Neural cell (in vitro differentiated cells): ENCODE data around the gene NBR1.

Source experiments
- EZH2 ChIP-seq: fragments of 200-600, 300-800 bp; shearing (Covaris generic), sonication (generic); IDR thresholded peaks from 2 replicates; pipeline ENCODE4 v1.6.1; 2014; ENCODE audit warnings: antibody characterized with exemption, low read length, borderline replicate concordance, mild to moderate bottlenecking; ENCODE audit not compliant: insufficient read depth, poor library complexity, severe bottlenecking
- POLR2AphosphoS5 ChIP-seq: IDR thresholded peaks from 2 replicates; pipeline ENCODE4 v1.6.1; 2012
- SMC3 ChIP-seq: fragments of 450-650 bp; conservative IDR thresholded peaks from 2 replicates; pipeline ENCODE4 v1.6.1; 2014; ENCODE audit warnings: antibody characterized with exemption, mild to moderate bottlenecking, moderate library complexity; ENCODE audit not compliant: poor library complexity
- TAF1 ChIP-seq: IDR thresholded peaks from 2 replicates; pipeline ENCODE4 v1.6.1; 2012; ENCODE audit warnings: low read depth
- TF ChIP-seq, protein P1 (sequence below): fragments of 450-650 bp; IDR thresholded peaks from 2 replicates; pipeline ENCODE4 v1.5.1; 2014; ENCODE audit warnings: antibody characterized with exemption, mild to moderate bottlenecking, moderate library complexity; ENCODE audit not compliant: poor library complexity, severe bottlenecking

DNA sequence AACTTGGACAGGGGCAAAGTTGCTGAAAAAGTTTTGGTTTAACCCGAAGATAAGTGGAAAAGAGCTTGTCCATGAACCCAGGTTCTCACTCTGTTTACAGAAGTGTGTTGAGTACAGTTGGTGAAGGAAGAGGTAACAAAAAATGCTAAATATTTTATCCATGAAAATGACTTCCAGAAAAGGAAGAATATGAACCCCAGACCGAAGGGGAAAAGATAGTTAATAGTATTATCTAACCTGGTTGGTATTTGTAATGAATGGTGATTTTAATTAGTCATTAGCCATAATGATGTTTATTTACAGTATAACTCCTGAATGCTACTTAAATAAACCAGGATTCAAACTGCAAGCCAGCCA, 40.1 kb downstream of the NBR1 start:
- TF ChIP-seq, protein P1, sequence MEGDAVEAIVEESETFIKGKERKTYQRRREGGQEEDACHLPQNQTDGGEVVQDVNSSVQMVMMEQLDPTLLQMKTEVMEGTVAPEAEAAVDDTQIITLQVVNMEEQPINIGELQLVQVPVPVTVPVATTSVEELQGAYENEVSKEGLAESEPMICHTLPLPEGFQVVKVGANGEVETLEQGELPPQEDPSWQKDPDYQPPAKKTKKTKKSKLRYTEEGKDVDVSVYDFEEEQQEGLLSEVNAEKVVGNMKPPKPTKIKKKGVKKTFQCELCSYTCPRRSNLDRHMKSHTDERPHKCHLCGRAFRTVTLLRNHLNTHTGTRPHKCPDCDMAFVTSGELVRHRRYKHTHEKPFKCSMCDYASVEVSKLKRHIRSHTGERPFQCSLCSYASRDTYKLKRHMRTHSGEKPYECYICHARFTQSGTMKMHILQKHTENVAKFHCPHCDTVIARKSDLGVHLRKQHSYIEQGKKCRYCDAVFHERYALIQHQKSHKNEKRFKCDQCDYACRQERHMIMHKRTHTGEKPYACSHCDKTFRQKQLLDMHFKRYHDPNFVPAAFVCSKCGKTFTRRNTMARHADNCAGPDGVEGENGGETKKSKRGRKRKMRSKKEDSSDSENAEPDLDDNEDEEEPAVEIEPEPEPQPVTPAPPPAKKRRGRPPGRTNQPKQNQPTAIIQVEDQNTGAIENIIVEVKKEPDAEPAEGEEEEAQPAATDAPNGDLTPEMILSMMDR = no peak
- TF ChIP-seq POLR2AphosphoS5 = no peak
- no peak for TF ChIP-seq EZH2
- TF ChIP-seq SMC3 = no peak
- no peak for TF ChIP-seq TAF1
